GM19043 (cell line): ENCODE measurements around the gene ITPRIP.

Source experiments
- ATAC-seq: cut with Tn5 transposase; IDR thresholded peaks from one replicate; pipeline ENCODE4 v1.9.1; 2021; ENCODE audit warnings: low read depth; ENCODE audit not compliant: unreplicated experiment

Gene ITPRIP

DNA sequence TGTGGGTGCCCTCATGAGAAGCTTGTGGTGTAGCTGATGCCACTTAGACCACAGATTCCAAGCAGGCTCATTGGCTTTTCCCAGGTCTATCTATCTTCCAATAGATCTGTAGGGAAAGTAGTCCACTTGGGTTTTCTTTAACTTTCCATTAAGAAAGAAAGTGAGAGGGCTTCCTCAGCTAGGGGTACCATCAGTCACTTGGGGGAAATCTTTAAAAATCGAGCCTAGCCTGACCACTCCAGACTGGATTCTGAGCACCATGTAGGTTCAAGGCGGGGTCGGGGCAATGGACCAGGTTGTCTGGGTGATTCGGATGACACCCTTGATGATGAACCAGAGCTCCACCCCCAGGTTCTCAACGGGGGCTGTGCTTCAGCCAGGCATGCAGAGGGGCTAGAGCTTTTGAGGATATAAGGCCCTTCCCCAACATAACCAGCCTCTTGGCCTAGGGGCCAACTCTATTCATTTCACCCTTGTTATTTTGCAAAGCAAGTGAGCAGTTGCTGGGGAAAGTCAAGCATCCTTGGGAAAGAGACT is 27.0 kb downstream of the ITPRIP start:
- ATAC-seq = no peak

DNA sequence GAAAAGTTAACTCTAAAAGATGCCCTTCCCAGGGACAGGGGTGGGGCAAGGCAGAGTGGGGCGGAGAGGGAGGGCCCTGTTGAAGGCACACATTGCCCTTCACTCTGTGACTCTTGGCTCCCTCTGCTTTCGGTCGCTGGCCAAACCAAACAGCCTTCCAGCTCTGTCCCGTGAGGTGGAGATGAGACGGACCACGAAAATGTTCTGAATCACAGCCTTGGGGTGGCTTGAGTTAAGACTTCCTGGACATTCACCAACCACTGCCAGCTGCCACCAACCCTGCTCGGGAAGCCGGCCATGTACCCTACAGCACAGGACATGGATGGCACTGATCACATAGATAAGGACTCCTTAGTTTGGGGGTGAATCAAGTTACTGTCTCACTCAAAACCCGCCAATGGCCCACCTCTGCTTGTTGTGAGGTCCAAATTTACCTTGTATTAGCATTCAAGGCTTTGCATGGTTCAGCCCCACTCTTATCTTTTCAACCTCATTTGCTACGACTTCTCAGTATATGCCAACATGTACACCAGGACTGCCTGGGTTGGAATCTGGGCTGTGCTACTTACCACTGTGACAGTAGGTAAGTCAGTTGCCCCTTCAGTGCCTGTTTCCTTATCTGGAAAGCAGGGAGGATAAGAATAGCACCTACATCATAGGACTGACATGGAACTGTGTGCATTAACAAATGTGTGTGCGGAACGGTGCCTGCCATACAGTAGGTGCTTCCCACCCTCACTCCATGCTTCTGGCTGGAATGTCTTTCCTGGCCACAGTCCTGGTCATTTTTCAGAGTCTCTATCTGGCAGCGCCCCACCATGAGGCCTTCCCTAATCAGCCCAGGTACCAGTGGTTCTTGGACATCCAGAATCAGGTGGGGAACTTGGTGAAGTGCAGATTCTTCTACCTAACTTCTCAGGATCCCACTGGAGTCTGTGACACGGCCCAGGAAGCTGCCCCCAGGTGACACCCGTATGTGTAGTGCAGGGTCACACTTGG is 28.0 kb downstream of the ITPRIP start:
- ATAC-seq = no peak

DNA sequence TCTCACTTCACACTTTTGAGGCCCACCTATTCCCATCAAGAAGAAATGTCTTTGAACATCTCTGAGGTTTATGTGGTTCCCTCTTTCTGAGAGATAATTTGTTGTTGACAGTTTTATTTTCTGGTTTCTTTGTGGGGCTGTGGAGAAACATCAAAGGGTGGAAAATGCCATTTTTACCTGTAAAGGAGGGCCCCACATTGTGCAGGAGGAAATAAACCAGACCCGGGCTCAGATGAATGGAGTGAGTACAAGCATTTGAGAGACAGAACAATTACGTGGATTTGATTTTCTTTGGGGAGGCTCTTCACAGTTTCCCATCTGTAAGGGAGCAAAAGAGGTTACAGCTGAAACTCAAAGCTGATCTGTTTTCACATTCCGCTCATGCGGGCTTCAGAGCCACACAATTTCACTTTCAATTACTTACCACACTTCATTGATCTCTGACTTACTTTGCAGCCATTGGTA is 29.8 kb downstream of the ITPRIP start:
- ATAC-seq = peak; percentile 79

DNA sequence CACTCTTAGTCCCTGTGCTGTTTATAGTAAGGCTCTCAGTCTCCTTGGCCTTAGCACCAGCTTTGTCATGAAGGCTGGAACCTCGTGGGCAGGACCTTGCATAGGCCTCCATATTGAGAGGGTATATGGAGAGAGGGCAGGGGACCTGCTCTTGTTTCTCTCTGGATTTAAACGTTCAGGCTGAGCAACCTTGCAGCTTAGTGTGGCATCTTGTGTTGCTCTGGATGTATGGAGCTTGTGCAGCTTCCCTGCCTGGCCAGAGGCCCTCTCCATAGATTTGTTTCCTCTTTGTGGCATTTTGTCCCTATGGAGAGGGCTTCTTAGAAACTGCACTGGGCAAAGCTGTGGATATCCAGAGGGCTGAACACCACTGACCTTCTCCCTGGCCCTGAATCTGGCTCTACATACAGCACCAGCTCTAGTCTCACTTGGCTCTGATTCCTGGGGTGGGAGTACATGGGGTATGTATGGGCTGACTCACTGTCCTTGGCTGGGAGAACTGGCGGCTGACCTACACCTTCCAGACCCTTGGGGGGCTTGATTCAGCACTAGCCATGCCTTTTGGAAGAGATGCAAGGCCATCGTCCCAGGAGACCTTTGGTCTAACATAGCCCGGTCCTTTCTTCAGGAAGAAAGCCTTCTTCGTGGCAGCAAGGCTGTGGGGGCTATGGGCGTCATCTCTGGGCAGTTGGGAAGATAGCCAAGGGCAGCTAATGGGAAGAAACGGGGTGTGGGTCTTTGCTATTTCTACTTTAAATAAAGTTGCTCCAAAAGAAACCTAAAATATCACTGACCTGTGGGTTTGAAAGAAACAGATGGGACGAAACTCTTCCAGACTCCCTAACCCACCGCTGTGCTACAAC is 30.5 kb downstream of the ITPRIP start:
- no peak for ATAC-seq

DNA sequence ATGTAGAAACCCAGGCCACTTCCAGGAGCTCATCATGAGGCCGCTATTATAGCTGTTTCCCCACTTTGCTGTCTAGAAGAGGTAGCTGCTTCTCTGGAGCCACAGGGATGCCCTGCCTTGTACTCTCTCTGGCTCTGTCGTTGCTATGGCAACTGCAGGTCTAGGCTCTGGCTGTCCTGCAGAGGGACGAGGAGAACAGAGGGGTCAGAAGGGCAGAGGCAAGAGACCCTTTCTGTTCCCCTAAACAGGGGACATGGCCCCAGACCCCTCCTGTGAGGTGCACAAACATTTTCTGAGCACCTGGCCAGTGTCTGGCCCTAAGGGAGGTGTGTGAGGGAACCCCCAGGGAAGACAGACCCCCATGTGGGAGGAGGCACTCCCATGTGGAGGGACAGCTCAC is 31.4 kb downstream of the ITPRIP start:
- no peak for ATAC-seq

GRCh38 chr10:104304927-104305326 is 33.3 kb downstream of the ITPRIP start:
- no peak for ATAC-seq

DNA sequence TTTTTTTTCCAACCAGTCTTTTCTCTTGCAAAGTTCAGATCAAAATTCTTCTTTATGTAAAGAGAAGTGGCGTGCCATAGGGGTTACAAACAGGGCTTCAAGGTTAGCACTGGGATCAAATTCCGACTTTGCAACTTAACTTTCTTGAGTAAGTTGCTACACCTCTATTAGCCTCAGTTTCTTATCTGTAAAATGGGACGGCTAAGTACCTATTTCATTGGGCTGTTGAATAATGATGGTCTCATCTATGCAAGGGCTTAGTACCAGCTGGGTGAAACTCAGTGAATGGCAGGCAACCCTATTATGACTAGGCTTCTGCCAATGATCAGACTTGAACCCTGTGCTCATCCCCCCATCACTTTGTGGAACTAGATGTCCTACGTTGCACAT is 33.9 kb downstream of the ITPRIP start:
- no peak for ATAC-seq

DNA sequence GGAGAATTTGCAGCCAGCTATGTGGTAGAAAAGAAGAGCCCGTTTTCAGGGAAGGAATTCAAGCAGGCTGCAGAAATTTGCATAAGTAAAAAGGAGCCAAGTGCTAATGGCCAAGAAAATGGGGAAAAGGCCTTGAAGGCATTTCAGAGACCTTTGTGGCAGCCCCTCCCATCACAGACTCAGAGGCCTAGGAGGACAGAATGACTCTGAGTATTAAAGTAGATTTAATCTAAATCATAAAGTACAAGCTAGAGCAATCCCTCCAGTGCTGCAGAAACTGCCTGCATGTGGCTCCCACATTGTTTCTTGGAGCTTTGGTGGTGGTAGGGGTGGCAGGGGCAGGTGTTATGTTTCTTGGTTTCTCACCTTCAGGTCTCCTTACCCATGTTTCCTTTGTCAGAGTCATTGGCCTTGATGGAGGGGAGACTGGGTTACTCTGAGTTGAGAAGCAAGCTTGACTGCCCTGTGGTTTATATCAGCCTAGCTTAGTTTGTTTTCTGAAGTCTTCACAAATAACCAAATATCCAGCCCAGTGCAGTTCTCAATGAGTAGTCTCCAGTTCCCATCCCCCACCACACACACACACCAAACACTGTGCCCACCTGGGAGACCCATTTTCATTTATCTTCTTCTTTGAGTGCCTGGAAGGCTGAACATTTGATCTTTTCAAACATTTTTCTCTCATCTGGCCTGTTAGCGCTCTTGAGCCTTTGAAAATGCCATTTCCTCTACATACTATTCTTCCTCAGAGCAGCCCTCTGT is 34.5 kb downstream of the ITPRIP start:
- no peak for ATAC-seq

GRCh38 chr10:104301907-104302690 is 36.2 kb downstream of the ITPRIP start:
- ATAC-seq = no peak

- ATAC-seq = no peak
Measured at GRCh38 chr10:104300736-104301292, 37.5 kb downstream of the ITPRIP start.

DNA sequence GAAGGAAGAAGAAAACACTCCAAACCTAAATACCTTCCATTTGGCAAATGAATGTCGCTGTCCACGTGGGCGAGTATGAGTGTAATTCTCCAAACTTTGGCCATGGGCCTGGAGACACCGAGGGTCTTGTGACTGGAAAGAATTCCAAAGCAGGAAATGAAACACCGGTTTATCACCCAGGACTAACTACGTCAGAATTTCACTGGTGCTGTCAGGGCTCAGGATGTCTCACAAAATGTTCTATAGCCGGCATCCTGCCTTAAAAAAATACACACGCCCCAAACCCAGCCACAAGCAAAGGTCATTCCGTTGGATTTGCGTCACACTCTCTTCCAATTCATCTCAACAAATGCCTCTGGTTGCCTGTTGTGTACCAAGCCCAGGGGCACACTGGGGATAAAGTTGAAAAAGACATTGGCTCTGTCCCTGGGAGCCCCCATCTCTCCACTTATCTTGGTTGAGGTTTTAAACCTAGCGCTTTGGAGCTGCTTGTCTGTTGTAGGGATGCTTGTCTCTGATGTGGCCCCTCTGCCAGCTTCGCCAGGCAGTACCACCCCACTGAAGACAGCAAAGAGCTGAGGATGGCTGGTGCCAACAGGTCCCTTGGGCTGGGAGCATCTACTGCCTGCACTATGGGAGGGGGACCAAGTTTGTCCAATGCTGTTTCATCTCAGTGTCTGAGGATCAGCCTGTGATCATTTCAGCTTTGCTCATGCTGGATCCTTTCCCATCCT is 38.1 kb downstream of the ITPRIP start:
- no peak for ATAC-seq

DNA sequence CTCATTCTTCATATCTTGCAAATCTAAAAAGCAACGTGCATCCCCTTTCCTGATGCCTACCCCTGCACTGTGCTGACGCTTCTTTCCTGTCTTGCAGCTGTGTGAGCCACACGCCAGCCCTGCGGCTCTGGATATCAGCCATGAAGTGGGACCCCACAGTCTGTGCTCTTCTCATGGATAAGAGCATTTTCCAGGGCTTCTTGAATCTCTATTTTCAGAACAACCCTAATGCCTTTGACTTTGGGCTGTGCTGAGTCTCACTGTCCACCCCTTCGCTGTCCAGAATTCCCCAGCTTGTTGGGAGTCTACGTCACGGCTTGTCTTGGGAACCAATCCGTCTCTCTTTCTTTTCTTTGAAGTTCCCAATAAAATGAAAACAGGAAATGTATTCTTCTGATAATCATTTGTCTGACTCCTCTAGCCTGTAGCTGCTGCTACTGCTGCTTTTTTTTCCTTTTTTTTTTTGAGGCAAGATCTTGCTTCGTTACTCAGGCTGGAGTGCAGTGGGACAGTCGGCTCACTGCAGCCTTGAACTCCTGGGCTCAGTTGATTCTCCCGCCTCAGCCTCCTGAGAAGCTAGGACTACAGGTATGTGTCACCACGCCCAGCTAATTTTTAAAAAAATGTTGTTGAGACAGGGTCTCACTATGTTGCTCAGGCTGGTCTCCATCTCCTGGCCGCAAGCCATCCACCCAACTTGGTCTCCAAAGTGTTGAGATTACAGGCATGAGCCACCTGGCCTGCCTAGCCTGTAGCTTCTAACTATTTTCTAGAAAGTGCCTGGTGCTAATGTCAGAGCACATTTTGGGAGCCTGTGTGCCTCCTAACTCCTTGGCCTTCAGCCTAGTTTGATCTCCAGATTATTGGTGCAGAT is 39.0 kb downstream of the ITPRIP start:
- no peak for ATAC-seq

- no peak for ATAC-seq
Measured at GRCh38 chr10:104297697-104298660, 40.3 kb downstream of the ITPRIP start.

DNA sequence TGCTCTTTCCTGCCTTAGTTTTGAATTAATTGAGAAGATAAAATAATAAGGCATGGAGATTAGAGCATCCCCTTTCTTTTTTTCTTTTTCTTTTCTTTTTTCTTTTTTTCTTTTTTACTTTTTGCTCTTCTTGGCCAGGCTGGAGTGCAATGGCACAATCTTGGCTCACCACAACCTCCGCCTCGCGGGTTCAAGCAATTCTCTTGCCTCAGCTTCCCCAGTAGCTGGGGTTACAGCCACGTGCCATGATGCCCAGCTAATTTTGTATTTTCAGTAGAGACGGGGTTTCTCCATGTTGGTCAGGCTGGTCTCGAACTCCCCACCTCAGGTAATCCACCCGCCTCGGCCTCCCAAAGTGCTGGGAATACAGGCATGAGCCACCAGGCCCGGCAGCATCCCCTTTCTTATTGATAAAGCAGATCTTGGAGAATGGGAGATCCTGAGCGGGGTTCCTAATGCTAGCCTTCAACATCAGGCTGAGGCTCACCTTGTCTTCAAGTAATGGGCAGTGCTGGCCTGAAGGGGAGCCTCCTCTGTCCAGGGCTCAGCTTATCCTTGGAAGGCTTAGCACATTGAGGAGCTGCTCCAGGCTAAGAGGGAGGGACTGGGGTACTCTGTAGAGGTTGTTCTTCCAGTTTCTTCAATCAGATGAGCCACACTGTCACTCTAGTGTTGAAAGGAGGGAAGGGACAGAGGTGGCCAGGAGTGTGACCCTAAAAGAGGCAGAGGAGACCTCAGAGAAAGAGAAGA is 41.4 kb downstream of the ITPRIP start:
- ATAC-seq = no peak

GRCh38 chr10:104293781-104294321 is 44.4 kb downstream of the ITPRIP start:
- no peak for ATAC-seq
